Kidney capillary endothelial cell (primary cell): Measurements from ENCODE around the gene NHLRC3.
"Not testable (repeated sequence)": the region's sequence is repeated elsewhere in the genome, so short reads cannot be mapped to it uniquely, and the experiment has no call there.

Source experiments
- DNase-seq: peaks from one replicate; pipeline ENCODE4 v3.0.0-alpha.2; 2018; ENCODE audit warnings: low spot score

The NHLRC3 gene

DNA sequence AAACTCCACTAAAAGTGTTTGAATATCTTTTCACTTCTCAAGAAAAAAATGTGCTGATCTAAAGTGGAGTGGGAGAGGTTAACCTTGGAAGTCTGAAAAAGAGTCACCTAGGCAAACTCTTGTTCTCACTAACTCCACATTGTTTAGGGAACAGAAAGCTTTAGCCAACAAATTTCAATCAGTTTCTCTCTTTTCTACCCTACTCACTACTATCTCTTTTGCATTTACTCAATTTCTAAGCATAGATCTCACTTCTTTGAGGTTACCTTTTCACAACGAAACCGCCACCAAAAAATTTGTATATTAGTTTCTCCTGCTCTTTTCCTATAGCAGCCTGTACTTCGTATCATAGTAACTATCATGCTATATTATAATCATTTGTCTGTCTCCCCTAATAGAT is 6.3 kb downstream of the NHLRC3 start:
- no peak for DNase-seq

DNA sequence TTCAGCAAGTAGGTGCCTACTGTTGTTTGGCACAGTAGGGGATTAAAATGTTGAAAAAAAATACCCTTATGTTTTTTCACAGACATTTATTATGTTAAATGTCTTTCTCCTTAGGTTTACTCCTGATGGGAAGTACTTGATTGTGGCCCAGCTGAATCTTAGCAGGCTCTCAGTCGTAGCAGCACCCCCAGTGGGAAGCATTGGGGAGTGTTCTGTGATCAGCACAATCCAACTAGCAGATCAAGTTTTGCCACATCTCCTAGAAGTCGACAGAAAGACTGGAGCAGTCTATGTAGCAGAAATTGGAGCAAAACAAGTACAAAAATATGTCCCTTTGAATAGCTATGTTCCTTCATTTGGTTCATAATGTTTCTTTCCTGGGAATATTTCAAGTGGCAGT is 9.3 kb downstream of the NHLRC3 start:
- DNase-seq = no peak

DNA sequence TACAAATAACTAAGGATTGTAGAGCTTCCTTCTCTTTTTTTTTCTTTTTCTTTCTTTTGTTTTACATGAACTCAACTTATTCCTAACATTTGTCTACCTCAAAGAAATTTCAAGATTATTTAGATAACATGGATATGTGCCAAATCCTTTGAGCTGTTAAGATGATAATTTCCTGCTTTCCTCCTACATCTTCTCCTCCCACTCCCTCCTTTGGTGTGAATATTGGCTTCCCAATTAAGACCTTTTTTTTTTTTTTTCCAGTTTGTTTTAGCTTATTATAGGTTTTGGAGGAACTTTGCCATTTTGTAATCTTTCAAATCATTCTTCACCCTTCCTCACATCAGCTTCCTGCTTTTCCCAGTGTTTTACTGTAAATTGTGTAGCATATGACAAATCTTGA is 10.6 kb downstream of the NHLRC3 start:
- DNase-seq = no peak

- DNase-seq = no peak
Measured at GRCh38 chr13:39049274-39049673, 11.0 kb downstream of the NHLRC3 start.

- peak; percentile 49 for DNase-seq
Measured at GRCh38 chr13:39051157-39051556, 12.9 kb downstream of the NHLRC3 start.

GRCh38 chr13:39052944-39053343 is 14.7 kb downstream of the NHLRC3 start:
- DNase-seq = no peak

- DNase-seq = no peak
Measured at GRCh38 chr13:39054112-39054511, 15.9 kb downstream of the NHLRC3 start.

GRCh38 chr13:39056018-39056417 is 17.8 kb downstream of the NHLRC3 start:
- no peak for DNase-seq

DNA sequence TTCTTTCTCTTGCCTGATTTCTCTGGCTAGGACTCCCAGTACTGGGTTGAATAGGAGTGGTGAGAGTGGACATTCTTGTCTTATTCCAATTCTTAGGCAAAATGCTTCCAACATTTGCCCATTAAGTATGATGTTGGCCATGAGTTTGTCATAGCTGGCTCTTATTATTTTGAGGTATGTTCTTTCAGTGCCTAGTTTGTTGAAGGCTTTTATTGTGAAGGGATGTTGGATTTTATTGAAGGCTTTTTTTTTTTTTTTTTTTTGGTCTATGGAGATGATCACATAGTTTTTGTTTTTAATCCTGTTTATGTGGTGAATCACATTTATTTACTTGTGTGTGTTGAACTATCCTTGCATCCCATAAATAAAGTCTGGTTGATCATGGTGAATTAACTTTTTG is 19.8 kb downstream of the NHLRC3 start:
- DNase-seq = no peak

GRCh38 chr13:39062004-39062403 is 23.7 kb downstream of the NHLRC3 start:
- no peak for DNase-seq

DNA sequence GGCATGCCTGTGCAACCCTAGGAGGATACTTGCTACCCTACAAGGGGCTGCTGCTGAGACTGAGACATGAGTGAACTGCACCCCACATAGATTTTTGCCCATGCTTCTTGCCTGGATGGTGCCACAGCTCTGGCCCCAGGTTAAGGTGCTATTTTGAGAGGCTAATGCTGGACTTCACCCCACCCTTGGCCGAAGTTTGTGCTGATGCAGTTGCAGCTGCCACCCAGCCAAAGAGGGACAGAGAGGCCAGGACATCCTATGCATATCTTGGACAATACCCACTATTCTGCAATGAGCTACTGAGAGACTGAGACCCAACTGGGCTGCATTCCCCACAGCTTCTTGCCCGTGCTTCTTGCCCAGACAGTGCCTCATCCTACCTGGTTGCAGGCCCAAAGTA is 34.6 kb downstream of the NHLRC3 start:
- no peak for DNase-seq

GRCh38 chr13:39073983-39074382 is 35.7 kb downstream of the NHLRC3 start:
- DNase-seq = no peak

- DNase-seq = not testable (repeated sequence)
Measured at GRCh38 chr13:39086251-39086945, 48.1 kb downstream of the NHLRC3 start.

DNA sequence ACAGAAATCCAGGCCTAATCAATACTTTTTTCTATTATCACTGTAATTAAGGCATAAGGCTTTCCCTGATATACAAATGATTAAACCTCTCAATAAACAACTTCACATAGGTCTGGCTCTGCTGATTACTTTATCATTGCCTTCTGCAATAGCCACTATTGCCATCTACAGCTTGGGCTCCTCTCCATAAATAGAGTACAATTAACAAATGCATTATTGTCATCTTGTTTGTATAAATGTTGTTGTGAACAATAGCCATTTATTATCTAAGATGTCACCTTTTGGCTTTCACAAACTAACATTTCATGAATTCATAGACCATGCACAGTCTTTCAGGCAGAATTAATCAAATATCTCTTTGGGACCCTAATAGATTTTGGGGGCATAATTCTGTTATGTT is 53.3 kb downstream of the NHLRC3 start:
- DNase-seq = no peak

- DNase-seq = no peak
Measured at GRCh38 chr13:39095500-39095899, 57.2 kb downstream of the NHLRC3 start.

DNA sequence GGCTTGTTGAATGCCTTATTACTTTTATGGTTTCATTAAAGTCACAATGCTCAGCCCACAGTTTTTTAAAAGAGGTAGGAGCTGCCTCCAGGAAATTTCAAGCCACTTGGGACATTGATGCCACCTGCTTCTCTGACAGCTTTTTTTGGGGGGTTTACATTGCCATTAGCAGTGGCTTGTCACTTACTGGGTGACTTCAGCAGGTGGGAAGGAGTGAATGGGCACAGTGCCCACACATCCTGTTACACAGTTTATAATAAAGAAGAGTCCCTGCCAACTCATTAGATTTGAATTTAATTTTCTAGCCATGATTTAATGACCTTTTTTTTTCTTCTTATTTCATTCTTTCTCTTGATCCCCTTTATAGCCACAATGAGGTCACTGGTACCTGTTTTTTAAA is 61.0 kb downstream of the NHLRC3 start:
- DNase-seq = no peak
